Esophagus squamous epithelium (tissue), 5 donors: ENCODE measurements around the gene KDM5C. TPM values are rescaled to one million over a fixed set of nuclear protein-coding genes. Genes with fewer than 3 reads are reported as not detected.

Source experiments
- DNase-seq: peaks from one replicate; lab custom pipeline; 2025; lab: John Stamatoyannopoulos, UW
- H3K27ac ChIP-seq, 4 donors: fragments of 200-600 bp; sonication (generic); one replicate each; pipeline ENCODE4 v1.5.1; 2016 to 2019; ENCODE audit warnings: mild to moderate bottlenecking in 1 of 4
- H3K27me3 ChIP-seq, 4 donors: fragments of 200-600 bp; sonication (generic); 1 replicate in 3 of 4; 2 replicates in 1 of 4; pipeline versions ENCODE4 v1.5.1 to v1.6.0; 2017 to 2021; ENCODE audit warnings: antibody characterized with exemption in 1 of 4
- H3K36me3 ChIP-seq, 3 donors: fragments of 200-600 bp; sonication (generic); one replicate each; pipeline ENCODE4 v1.5.1; 2016 to 2019
- H3K4me1 ChIP-seq, 3 donors: fragments of 200-600 bp; sonication (generic); one replicate each; pipeline ENCODE4 v1.5.1; 2017 to 2019
- H3K4me3 ChIP-seq, 4 donors: fragments of 200-600 bp; sonication (generic); 1 replicate in 3 of 4; 2 replicates in 1 of 4; pipeline ENCODE4 v1.5.1; 2016 to 2019; ENCODE audit warnings: mild to moderate bottlenecking in 2 of 4, moderate library complexity in 1 of 4
- H3K9me3 ChIP-seq, 3 donors: fragments of 200-600 bp; sonication (generic); one replicate each; pipeline ENCODE4 v1.5.1; 2016 to 2019
- POLR2A ChIP-seq, 4 donors: fragments of 450-650 bp; IDR thresholded peaks; one replicate each; pipeline ENCODE4 v1.6.1; 2017; ENCODE audit warnings: antibody characterized with exemption in 4 of 4, mild to moderate bottlenecking in 4 of 4, moderate library complexity in 3 of 4
- WGBS, 2 donors: methylation state at CpG; one replicate each; pipeline ENCODE4 v1.1.5; 2018; 5-methylcytosine and 5-hydroxymethylcytosine counted together
- intact Hi-C: fragments of 100-400 bp; cut with DNase I; formaldehyde crosslinking; loops from one replicate; pipeline ENCODE4 v1.15.0; 2022
- total RNA-seq, 4 donors: library from RNA; depleted of rRNA; stranded (reverse); fragments of >200 nt; gene quantifications; one replicate each; pipeline ENCODE4 v1.1.0, GENCODE V29; 2016
- TF ChIP-seq, protein P1 (sequence below), 6 experiments: fragments of 450-650 bp in 4 of 6; fragments of 200-600 bp in 2 of 6; sonication (generic) in 2 of 6; IDR thresholded peaks; one replicate each; pipeline ENCODE4 v1.5.1; 2016 to 2019; ENCODE audit warnings: antibody characterized with exemption in 6 of 6, mild to moderate bottlenecking in 4 of 6, moderate library complexity in 4 of 6
- donor health status: DM: yes; HTN: yes; CAD: no.

The KDM5C gene
- total RNA-seq, 4 donors from 2014 or later, result 74.2 to 108 (median 80.2) TPM

DNA sequence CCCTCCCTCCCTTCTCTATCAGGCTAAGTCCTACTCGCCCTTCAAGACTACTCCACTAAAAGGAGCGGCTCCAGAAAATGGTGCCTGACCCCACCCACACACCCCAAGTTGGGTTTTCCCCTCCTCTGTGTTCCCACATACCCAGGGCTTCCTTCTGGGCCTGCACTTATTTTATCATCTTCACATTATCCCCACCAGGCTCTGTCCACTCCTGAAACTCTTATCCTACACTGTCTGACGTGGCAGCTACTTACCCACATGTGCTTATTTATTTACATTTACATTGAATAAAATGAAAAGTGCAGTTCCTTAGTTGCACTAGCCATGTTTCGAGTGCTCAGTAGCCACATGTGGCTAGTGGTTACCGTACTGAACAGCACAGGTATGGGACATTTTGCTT is 5.1 kb upstream of the KDM5C start:
- Histone ChIP-seq H3K4me1 (peaks cover 0 to 5% (median 0%) of the 10 kb centered on the region in 3 donors), H3K36me3 (peaks cover 0 to 8% (median 0%) of the 10 kb centered on the region in 3 donors)
- WGBS, 2 donors, result 71 to 77% methylated on average over 4 to 5 of the region's 5 CpGs

DNA sequence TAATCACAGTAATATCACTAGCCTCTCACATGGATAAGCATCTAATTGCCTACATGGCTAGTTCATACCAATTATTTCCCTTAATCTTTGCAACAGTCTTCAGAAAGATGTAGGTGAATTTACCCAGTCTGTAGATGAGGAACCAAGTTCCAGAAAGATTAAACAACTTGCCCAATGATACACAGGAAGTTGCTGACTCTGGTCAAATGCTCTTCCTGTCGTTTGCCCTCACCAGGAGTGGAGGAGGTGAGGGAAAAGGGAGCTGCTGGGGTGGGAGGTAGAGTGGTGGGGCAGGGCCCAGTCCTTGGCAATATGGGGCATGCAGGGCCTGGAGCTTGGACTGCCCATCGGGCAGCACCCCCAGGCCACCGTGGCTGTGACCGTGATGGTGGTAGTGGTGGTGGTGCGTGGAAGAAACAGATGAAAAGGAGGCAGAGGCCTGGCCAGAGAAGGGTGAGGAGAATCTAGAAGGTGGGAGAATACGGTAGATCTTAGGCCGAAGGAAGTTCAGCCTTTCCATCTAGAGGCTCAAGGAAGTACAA is 2.3 kb upstream of the KDM5C start:
- no peak overlapping the region for H3K27ac ChIP-seq
- no peak overlapping the region for H3K4me3 ChIP-seq
- H3K27me3 ChIP-seq, result no peaks in the 10 kb centered on the region
- H3K4me1 ChIP-seq, result peaks cover 16 to 22% (median 16%) of the 10 kb centered on the region in 3 donors
- no peaks in the 10 kb centered on the region for H3K9me3 ChIP-seq
- DNase-seq, result no peak
- no peak for TF ChIP-seq POLR2A (IDR thresholded peaks at IDR 0.05)
- TF ChIP-seq, protein P1, sequence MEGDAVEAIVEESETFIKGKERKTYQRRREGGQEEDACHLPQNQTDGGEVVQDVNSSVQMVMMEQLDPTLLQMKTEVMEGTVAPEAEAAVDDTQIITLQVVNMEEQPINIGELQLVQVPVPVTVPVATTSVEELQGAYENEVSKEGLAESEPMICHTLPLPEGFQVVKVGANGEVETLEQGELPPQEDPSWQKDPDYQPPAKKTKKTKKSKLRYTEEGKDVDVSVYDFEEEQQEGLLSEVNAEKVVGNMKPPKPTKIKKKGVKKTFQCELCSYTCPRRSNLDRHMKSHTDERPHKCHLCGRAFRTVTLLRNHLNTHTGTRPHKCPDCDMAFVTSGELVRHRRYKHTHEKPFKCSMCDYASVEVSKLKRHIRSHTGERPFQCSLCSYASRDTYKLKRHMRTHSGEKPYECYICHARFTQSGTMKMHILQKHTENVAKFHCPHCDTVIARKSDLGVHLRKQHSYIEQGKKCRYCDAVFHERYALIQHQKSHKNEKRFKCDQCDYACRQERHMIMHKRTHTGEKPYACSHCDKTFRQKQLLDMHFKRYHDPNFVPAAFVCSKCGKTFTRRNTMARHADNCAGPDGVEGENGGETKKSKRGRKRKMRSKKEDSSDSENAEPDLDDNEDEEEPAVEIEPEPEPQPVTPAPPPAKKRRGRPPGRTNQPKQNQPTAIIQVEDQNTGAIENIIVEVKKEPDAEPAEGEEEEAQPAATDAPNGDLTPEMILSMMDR (IDR thresholded peaks at IDR 0.05), result no peak
- intact Hi-C loops, result no loop called here
- 83 to 84% methylated on average over 7 of the region's 7 CpGs for WGBS, 2 donors
- H3K36me3 ChIP-seq, result no peaks in the 10 kb centered on the region

More for the DNA sequence above, 5.1 kb upstream of the KDM5C start:
- Histone ChIP-seq H3K4me3 (no peak overlapping the region), H3K27ac (no peak overlapping the region), H3K27me3 (no peaks in the 10 kb centered on the region), H3K9me3 (no peaks in the 10 kb centered on the region)
- TF ChIP-seq, protein P1 (IDR thresholded peaks at IDR 0.05), result no peak
- no peak for TF ChIP-seq POLR2A (IDR thresholded peaks at IDR 0.05)
- intact Hi-C loops, result no loop called here
- DNase-seq, result no peak

DNA sequence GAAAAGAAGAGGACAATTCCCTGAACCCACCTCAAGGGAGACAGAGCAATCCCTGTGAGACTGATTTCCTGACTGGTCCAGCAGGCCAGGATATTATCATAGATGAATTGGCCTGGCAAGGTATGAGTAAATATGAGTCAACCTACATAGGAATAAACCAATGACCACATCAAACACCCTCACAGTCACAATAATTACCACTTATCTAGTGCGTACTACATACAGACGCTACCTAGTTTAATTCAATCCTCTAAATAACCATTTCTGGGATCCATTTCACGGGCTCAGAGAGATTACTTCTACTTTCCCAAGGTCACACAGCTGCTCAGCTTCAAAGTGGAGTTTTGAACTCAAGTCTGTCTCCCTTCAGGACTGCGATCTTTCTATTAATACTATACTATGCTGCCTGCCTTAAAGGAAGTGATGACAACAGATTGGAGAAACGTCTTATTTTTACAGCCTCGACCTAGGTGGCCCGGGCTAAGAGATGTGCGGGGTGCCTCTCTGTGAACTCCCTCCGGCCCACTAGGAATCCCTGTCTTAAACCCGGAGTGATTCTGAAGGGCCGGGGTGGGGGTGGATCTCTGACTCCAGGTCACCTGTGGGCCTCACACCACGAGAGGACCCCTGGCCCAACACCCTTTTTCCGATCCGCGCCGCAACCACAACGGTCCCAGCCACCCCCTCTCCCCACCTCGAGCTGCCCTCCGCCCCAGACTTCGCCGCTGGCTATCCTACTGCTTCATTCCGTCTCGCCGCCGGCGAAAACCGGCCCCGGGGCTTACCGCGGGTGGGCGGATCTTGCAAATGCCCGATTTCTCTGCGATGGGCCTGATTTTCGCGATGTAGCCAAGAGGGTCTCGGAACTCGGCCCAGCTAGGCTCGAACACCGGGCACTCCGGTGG is 800 bp downstream of the KDM5C start:
- TF ChIP-seq POLR2A (IDR thresholded peaks at IDR 0.05), result no peak
- TF ChIP-seq, protein P1 (IDR thresholded peaks at IDR 0.05), result no peak
- H3K4me1 ChIP-seq, result peaks cover 19 to 34% (median 21%) of the 10 kb centered on the region in 3 donors
- intact Hi-C loops, result no loop called here
- 2 to 5% methylated on average over 4 to 18 of the region's 40 CpGs for WGBS, 2 donors
- no peak for DNase-seq
- peak overlapping the region; percentile 90 to 95 (median 91) for H3K27ac ChIP-seq
- H3K9me3 ChIP-seq, result no peaks in the 10 kb centered on the region
- no peaks in the 10 kb centered on the region for H3K27me3 ChIP-seq
- H3K4me3 ChIP-seq, result peak overlapping the region; percentile 60 to 98 (median 78)
- peaks cover 0 to 17% (median 14%) of the 10 kb centered on the region in 3 donors for H3K36me3 ChIP-seq

DNA sequence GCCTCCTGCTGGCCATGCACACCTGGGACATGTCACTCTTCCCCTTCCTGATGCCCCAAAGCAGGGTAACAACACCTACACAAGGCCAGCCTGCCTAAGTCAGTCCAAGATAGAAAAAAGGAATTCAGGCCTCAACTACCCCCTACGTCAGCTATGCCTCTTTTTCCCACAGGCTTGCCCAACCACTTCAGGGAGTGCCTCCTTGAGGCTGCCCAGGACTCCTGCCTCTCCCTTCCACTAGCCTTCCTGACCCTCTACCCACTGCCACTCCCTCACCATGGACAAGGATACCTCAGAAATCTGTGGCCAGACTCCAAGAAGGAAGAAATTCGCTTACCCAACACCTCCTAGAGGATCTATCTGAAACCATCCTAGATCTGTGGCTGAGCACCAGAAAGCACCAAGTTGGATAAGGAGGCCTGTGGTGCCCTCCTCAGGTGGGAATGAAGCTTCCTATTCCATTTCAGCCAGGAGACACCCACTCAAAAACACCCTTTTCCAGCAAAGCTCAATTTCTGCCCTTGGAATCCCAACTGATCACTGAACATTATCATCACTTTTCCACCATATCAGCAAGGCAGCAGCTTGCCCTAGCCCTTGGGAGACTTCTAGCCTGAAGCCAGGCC is 1.8 kb downstream of the KDM5C start:
- Histone ChIP-seq H3K27me3 (no peaks in the 10 kb centered on the region), H3K9me3 (no peaks in the 10 kb centered on the region), H3K36me3 (peaks cover 5 to 27% (median 24%) of the 10 kb centered on the region in 3 donors), H3K4me1 (peaks cover 19 to 34% (median 21%) of the 10 kb centered on the region in 3 donors), H3K4me3 (peak overlapping the region; percentile 60 to 98 (median 78)), H3K27ac (peak overlapping the region in 2 of 4 donors; percentile 90 to 95)
- TF ChIP-seq, protein P1 (IDR thresholded peaks at IDR 0.05), result no peak
- no peak for TF ChIP-seq POLR2A (IDR thresholded peaks at IDR 0.05)
- intact Hi-C loops, result no loop called here
- no peak for DNase-seq
- 13 to 35% methylated on average over 1 to 2 of the region's 2 CpGs for WGBS, 2 donors
